Measurements from ENCODE around the gene PANX2.

PANX2 gene

DNA sequence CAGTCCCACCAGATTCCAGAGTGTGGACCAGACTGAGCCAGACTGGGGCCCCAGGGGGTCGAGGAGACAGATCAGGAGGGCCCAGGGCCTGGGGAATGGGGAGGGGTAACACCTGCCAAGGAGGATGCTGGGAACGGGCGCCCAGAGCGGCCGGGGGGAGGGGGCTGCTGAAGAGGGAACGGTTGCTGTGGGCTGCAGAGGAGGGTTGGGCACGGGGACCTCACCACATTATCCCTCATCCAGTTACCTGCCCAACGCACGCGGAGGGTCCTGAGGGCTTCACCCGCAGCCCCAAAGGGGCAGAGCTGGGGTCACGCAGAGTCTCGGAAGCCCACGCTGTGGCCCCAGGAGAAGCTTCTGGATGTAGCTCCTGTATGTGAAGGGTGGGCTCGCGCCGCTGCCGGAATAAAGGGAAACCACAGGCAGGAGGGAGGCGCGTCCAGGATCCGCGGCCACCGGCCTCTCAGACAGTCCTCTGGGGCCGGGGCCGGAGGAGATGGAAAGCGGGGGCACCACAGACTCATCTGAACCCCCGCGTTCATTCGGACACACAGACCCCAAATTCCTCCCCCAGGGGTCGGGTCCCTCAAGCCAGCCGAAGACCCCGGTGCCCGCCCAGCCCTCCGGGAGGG, 29.4 kb downstream of the PANX2 start:
- Histone ChIP-seq H3K4me3 (ENCODE audit: low read depth in 1 of 2, low read length in 1 of 2) (peak overlapping the region; percentile 79 to 87), H3K9me3 (no peaks in the 10 kb centered on the region), H3K36me3 (peaks cover 47% of the 10 kb centered on the region), H3K27ac (peak overlapping the region; percentile 90), H3K4me1 (ENCODE audit: control insufficient read depth in 1 of 2, insufficient read depth in 1 of 2, low read depth in 1 of 2, low read length in 1 of 2) (peaks cover 41% of the 10 kb centered on the region in 2 experiments), H3K27me3 (no peaks in the 10 kb centered on the region)
- TF ChIP-seq CTCF (IDR thresholded peaks at IDR 0.05): no peak

DNA sequence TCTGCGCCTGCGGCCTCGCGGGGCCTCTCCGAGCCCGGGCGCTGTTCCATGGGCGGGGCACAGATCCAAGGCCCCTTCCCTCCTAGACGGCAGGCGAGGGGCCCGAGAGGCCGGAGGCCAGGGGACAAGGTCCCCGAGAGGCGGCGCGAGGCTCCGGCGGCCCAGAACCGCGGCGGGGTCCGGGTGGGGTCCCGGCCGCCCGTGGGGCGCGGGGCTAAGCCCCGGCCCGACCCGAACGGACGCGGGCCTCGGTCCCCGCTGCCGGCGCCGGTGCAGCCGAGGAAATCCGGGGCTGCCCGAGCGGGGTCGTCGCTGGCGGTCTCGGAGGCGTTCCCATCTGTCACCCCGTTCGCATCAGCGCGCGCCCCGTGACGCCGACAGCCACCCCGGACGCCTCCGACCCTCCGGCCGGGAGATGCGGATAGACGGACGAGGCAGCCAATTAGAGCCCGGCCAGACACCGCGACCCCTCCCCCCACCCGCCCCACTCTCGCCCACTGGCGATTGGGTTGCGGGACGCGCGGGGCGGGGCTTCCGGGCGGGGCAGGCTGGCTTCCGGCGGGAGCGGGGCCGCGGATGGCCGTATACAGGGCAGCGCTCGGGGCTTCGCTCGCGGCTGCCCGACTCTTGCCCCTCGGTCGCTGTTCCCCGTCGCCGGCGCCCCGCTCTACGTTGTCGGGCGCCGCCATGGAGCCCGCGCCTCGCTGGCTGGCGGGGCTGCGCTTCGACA, 30.1 kb downstream of the PANX2 start, which contains the start of gene SELENOO:
SELENOO (plus strand) TSS at position 551 of the 730 bp plus-strand sequence; CDS start at position 577, 26 bp downstream.
- Histone ChIP-seq H3K4me3 (ENCODE audit: low read depth in 1 of 2, low read length in 1 of 2) (peak within 1 kb of the TSS; percentile 79 to 87), H3K4me1 (ENCODE audit: control insufficient read depth in 1 of 2, insufficient read depth in 1 of 2, low read depth in 1 of 2, low read length in 1 of 2) (peaks cover 44 to 46% of the 10 kb centered on the region in 2 experiments), H3K36me3 (peaks cover 41% of the 10 kb centered on the region), H3K27ac (peak within 1 kb of the TSS; percentile 90), H3K9me3 (no peaks in the 10 kb centered on the region), H3K27me3 (no peaks in the 10 kb centered on the region)
- TF ChIP-seq CTCF (IDR thresholded peaks at IDR 0.05): peak; percentile 40

GRCh38 chr22:50201191-50202129, 30.9 kb downstream of the PANX2 start:
- Histone ChIP-seq H3K27ac (peak overlapping the region; percentile 90), H3K9me3 (no peaks in the 10 kb centered on the region), H3K36me3 (peaks cover 40% of the 10 kb centered on the region), H3K4me1 (ENCODE audit: control insufficient read depth in 1 of 2, insufficient read depth in 1 of 2, low read depth in 1 of 2, low read length in 1 of 2) (peaks cover 44 to 47% of the 10 kb centered on the region in 2 experiments), H3K27me3 (no peaks in the 10 kb centered on the region), H3K4me3 (ENCODE audit: low read depth in 1 of 2, low read length in 1 of 2) (peak overlapping the region; percentile 79 to 87)
- no peak for TF ChIP-seq CTCF (IDR thresholded peaks at IDR 0.05)

GRCh38 chr22:50202130-50202666, 31.7 kb downstream of the PANX2 start:
- peaks cover 41% of the 10 kb centered on the region for H3K36me3 ChIP-seq
- no peak overlapping the region for H3K27ac ChIP-seq
- H3K27me3 ChIP-seq: no peaks in the 10 kb centered on the region
- H3K4me1 ChIP-seq (ENCODE audit: control insufficient read depth in 1 of 2, insufficient read depth in 1 of 2, low read depth in 1 of 2, low read length in 1 of 2): peaks cover 49 to 54% of the 10 kb centered on the region in 2 experiments
- no peak for TF ChIP-seq CTCF (IDR thresholded peaks at IDR 0.05)
- H3K4me3 ChIP-seq (ENCODE audit: low read depth in 1 of 2, low read length in 1 of 2): peak overlapping the region; percentile 61 to 87
- no peaks in the 10 kb centered on the region for H3K9me3 ChIP-seq

GRCh38 chr22:50203288-50203687, 32.8 kb downstream of the PANX2 start:
- H3K4me1 ChIP-seq (ENCODE audit: control insufficient read depth in 1 of 2, insufficient read depth in 1 of 2, low read depth in 1 of 2, low read length in 1 of 2): peaks cover 56 to 62% of the 10 kb centered on the region in 2 experiments
- H3K4me3 ChIP-seq (ENCODE audit: low read depth in 1 of 2, low read length in 1 of 2): no peak overlapping the region
- peaks cover 40% of the 10 kb centered on the region for H3K36me3 ChIP-seq

More at GRCh38 chr22:50203288-50203687, 32.8 kb downstream of the PANX2 start:
- TF ChIP-seq CTCF (IDR thresholded peaks at IDR 0.05): no peak
- no peak overlapping the region for H3K27ac ChIP-seq
- H3K9me3 ChIP-seq: no peaks in the 10 kb centered on the region
- no peaks in the 10 kb centered on the region for H3K27me3 ChIP-seq
